ENCODE data around the gene ZNF524. TPM values are rescaled to one million over a fixed set of nuclear protein-coding genes. Genes with fewer than 3 reads are reported as not detected.

The ZNF524 gene
- polyA plus RNA-seq, 1 experiment: 7.8 TPM

- no peak for DNase-seq (ENCODE audit: low read depth)
- Histone ChIP-seq H3K36me3 (ENCODE audit: control insufficient read depth, insufficient read depth, low read length) (peaks cover 2% of the 10 kb centered on the region; the same call in 1 of the 2 replicates), H3K4me3 (ENCODE audit: low read depth, low read length) (no peak overlapping the region), H3K27me3 (ENCODE audit: control insufficient read depth, insufficient read depth, low read length) (no peaks in the 10 kb centered on the region)
- CTCF ChIA-PET: no interaction called here
- POLR2A ChIA-PET: interaction anchor here (0.7 kb wide), 1 partner anchor 104 kb away, joined by 8 read pairs; no protein-coding TSS in a partner anchor
- no peak for TF ChIP-seq CTCF (IDR thresholded peaks at IDR 0.05; ENCODE audit: insufficient read depth, low read depth, low read length)
Observed at GRCh38 chr19:55651236-55651635, 51.1 kb downstream of the ZNF524 start.

- ChIA-PET CTCF (interaction anchor here (0.8 to 1.5 kb wide), 4 partner anchors 10 to 185 kb away, joined by 3 to 15 read pairs (median 6); partner anchors contain the start of gene ZNF581), POLR2A (no interaction called here)
- no peaks in the 10 kb centered on the region for H3K27me3 ChIP-seq (ENCODE audit: control insufficient read depth, insufficient read depth, low read length)
- H3K36me3 ChIP-seq (ENCODE audit: control insufficient read depth, insufficient read depth, low read length): peaks cover 2% of the 10 kb centered on the region; the same call in 1 of the 2 replicates
- no peak overlapping the region for H3K4me3 ChIP-seq (ENCODE audit: low read depth, low read length)
- DNase-seq (ENCODE audit: low read depth): no peak
- no peak for TF ChIP-seq CTCF (IDR thresholded peaks at IDR 0.05; ENCODE audit: insufficient read depth, low read depth, low read length)
Observed at GRCh38 chr19:55652311-55653128, 52.4 kb downstream of the ZNF524 start.

Other genes with a start within 250 kb of the ZNF524 start
- 0.12 and 0.58 TPM in 2 replicates for gene COX6B2, start 245.6 kb upstream of the ZNF524 start, polyA plus RNA-seq (2011; rRNA removed)
- gene GARIN5B, start 237.0 kb upstream of the ZNF524 start, polyA plus RNA-seq (2011; rRNA removed): 0.02 TPM in 1 of 2 replicates, not detected in the other
- gene IL11, start 229.8 kb upstream of the ZNF524 start, polyA plus RNA-seq (2011; rRNA removed): 11.9 and 16.4 TPM in 2 replicates
- 0.93 and 1.3 TPM in 2 replicates for gene TMEM190, start 223.5 kb upstream of the ZNF524 start, polyA plus RNA-seq (2011; rRNA removed)
- 0.10 and 0.15 TPM in 2 replicates for gene TMEM238, start 216.0 kb upstream of the ZNF524 start, polyA plus RNA-seq (2011; rRNA removed)
- 485 and 838 TPM in 2 replicates for gene RPL28, start 214.4 kb upstream of the ZNF524 start, polyA plus RNA-seq (2011; rRNA removed)
- 47.7 and 79.4 TPM in 2 replicates for gene UBE2S, start 192.5 kb upstream of the ZNF524 start, polyA plus RNA-seq (2011; rRNA removed)
- not detected in 2 replicates for gene SHISA7, start 157.0 kb upstream of the ZNF524 start, polyA plus RNA-seq (2011; rRNA removed)
- 93.8 and 123 TPM in 2 replicates for gene ISOC2, start 138.6 kb upstream of the ZNF524 start, polyA plus RNA-seq (2011; rRNA removed)
- not detected in 2 replicates for gene C19orf85, start 135.5 kb upstream of the ZNF524 start, polyA plus RNA-seq (2011; rRNA removed)
- 0.36 and 0.48 TPM in 2 replicates for gene ZNF628, start 123.7 kb upstream of the ZNF524 start, polyA plus RNA-seq (2011; rRNA removed)
- 20.4 and 34.8 TPM in 2 replicates for gene NAT14, start 115.1 kb upstream of the ZNF524 start, polyA plus RNA-seq (2011; rRNA removed)
- 5.5 and 8.2 TPM in 2 replicates for gene SSC5D, start 111.9 kb upstream of the ZNF524 start, polyA plus RNA-seq (2011; rRNA removed)
- gene SBK2, start 63.2 kb upstream of the ZNF524 start, polyA plus RNA-seq (2011; rRNA removed): 0.07 TPM in 1 of 2 replicates, not detected in the other
- gene SBK3, start 54.7 kb upstream of the ZNF524 start, polyA plus RNA-seq (2011; rRNA removed): 0.06 and 0.11 TPM in 2 replicates
- 2.6 and 3.8 TPM in 2 replicates for gene ZNF579, start 19.4 kb upstream of the ZNF524 start, polyA plus RNA-seq (2011; rRNA removed)
- gene FIZ1, start 771 bp upstream of the ZNF524 start, polyA plus RNA-seq (2011; rRNA removed): 3.7 and 4.0 TPM in 2 replicates
- gene ZNF865, start 5.4 kb downstream of the ZNF524 start, polyA plus RNA-seq (2011; rRNA removed): 1.2 and 1.4 TPM in 2 replicates
- gene ZNF784, start 24.3 kb downstream of the ZNF524 start, polyA plus RNA-seq (2011; rRNA removed): 2.9 and 4.5 TPM in 2 replicates
- gene ZNF580, start 40.7 kb downstream of the ZNF524 start, polyA plus RNA-seq (2011; rRNA removed): 10.3 and 12.2 TPM in 2 replicates
- 22.1 and 31.3 TPM in 2 replicates for gene ZNF581, start 43.4 kb downstream of the ZNF524 start, polyA plus RNA-seq (2011; rRNA removed)
- 5.5 and 8.9 TPM in 2 replicates for gene CCDC106, start 47.9 kb downstream of the ZNF524 start, polyA plus RNA-seq (2011; rRNA removed)
- 152 and 170 TPM in 2 replicates for gene U2AF2, start 54.7 kb downstream of the ZNF524 start, polyA plus RNA-seq (2011; rRNA removed)
- 31.4 and 60.8 TPM in 2 replicates for gene EPN1, start 74.9 kb downstream of the ZNF524 start, polyA plus RNA-seq (2011; rRNA removed)
- gene NLRP9, start 138.1 kb downstream of the ZNF524 start, polyA plus RNA-seq (2011; rRNA removed): not detected in 2 replicates
- not detected in 2 replicates for gene RFPL4A, start 158.8 kb downstream of the ZNF524 start, polyA plus RNA-seq (2011; rRNA removed)
- gene RFPL4AL1, start 168.8 kb downstream of the ZNF524 start, polyA plus RNA-seq (2011; rRNA removed): not detected in 2 replicates
- not detected in 2 replicates for gene NLRP11, start 231.7 kb downstream of the ZNF524 start, polyA plus RNA-seq (2011; rRNA removed)
- not detected in 2 replicates for gene NLRP4, start 236.3 kb downstream of the ZNF524 start, polyA plus RNA-seq (2011; rRNA removed)